ENCODE measurements around the gene POLR3H.

POLR3H gene

DNA sequence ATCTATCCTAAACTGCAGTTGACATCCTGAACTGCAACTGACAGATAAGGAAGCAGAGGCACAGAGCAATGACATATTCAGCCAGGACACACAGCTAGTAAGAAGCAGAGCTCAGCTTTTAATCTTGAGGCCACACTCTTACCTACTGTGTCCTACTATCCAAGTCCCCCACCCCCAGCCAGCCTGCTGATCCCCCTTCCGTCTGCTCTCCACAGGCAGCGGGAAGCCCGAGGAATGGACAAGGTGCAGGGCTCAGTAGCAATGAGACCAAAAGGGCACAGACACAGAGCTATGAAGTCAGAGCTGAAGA is 4.3 kb downstream of the POLR3H start:
- DNase-seq (ENCODE audit: extremely low read depth, insufficient read length), result no peak
- Histone ChIP-seq H3K36me3 (ENCODE audit: control insufficient read depth, insufficient read depth, low read length) (peaks cover 11% of the 10 kb centered on the region), H3K4me3 (replicated peaks; ENCODE audit: low read depth, low read length) (no peak overlapping the region), H3K27me3 (replicated peaks; ENCODE audit: control insufficient read depth, insufficient read depth, low read length) (no peaks in the 10 kb centered on the region)
- TF ChIP-seq, protein P1, sequence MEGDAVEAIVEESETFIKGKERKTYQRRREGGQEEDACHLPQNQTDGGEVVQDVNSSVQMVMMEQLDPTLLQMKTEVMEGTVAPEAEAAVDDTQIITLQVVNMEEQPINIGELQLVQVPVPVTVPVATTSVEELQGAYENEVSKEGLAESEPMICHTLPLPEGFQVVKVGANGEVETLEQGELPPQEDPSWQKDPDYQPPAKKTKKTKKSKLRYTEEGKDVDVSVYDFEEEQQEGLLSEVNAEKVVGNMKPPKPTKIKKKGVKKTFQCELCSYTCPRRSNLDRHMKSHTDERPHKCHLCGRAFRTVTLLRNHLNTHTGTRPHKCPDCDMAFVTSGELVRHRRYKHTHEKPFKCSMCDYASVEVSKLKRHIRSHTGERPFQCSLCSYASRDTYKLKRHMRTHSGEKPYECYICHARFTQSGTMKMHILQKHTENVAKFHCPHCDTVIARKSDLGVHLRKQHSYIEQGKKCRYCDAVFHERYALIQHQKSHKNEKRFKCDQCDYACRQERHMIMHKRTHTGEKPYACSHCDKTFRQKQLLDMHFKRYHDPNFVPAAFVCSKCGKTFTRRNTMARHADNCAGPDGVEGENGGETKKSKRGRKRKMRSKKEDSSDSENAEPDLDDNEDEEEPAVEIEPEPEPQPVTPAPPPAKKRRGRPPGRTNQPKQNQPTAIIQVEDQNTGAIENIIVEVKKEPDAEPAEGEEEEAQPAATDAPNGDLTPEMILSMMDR (IDR thresholded peaks at IDR 0.05; ENCODE audit: insufficient read depth, low read length, poor library complexity, severe bottlenecking), result no peak

DNA sequence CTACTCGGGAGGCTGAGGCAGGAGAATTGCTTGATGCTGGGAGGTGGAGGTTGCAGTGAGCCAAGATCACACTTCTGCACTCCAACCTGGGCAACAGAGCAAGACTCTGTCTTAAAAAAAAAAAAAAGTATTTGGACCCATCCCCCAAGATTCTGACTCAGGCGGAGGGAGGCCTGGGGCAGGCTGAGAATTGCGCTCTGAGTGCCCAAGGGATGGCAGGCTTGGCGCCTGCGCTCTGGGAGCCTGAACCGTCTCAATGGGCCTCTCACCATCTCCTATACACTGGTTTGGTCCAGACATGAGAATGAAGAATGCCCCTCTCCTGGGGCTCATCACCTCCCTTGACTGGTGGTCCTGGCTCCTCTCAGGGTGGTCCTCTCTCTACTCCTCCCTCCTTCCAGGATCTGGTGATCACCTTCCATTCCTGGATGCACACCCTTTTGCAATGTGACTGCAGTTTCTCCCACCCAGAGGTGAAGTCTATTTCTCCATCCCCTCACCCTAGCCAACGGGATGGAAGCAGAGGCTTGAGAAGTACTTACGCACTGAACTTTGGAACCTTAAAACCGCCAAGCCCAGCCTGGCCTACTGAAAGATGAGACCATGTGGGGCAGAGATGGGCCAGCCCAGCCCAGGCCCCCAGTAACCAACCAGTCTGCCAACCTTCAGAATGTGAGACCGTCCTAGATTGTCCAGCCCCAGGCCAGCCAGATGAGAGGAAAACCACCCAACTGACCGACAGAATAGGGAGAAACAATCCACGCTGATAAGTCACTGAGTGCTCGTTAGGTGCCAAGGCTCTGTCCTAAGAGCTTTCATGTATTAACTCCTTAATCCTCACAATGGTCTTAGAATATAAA is 4.9 kb downstream of the POLR3H start:
- peaks cover 12% of the 10 kb centered on the region for H3K36me3 ChIP-seq (ENCODE audit: control insufficient read depth, insufficient read depth, low read length)
- H3K27me3 ChIP-seq (replicated peaks; ENCODE audit: control insufficient read depth, insufficient read depth, low read length), result no peaks in the 10 kb centered on the region
- H3K4me3 ChIP-seq (replicated peaks; ENCODE audit: low read depth, low read length), result no peak overlapping the region
- TF ChIP-seq, protein P1 (IDR thresholded peaks at IDR 0.05; ENCODE audit: insufficient read depth, low read length, poor library complexity, severe bottlenecking), result no peak
- DNase-seq (ENCODE audit: extremely low read depth, insufficient read length), result no peak

DNA sequence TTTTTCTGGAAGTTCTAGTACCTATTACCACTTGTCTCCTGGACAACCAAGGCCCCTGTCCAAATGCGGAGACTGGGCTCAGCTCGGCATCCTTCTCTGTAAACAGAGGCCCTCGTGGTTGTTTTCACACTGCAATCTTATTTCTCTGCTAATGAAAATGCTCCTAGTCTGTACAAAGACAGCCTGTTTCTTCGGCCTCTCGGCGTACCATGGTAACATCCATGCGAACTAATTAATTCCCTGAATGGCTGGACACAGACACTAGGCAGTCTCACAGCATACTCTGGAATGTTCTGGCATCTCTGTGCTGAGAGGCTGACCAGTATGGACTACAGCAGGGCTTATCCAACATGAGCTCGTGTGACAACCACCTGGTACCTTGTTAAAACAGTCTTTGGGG is 5.7 kb downstream of the POLR3H start:
- DNase-seq (ENCODE audit: extremely low read depth, insufficient read length), result no peak
- TF ChIP-seq, protein P1 (IDR thresholded peaks at IDR 0.05; ENCODE audit: insufficient read depth, low read length, poor library complexity, severe bottlenecking), result no peak
- no peak overlapping the region for H3K4me3 ChIP-seq (replicated peaks; ENCODE audit: low read depth, low read length)
- H3K27me3 ChIP-seq (replicated peaks; ENCODE audit: control insufficient read depth, insufficient read depth, low read length), result no peaks in the 10 kb centered on the region
- H3K36me3 ChIP-seq (ENCODE audit: control insufficient read depth, insufficient read depth, low read length), result peaks cover 16% of the 10 kb centered on the region

DNA sequence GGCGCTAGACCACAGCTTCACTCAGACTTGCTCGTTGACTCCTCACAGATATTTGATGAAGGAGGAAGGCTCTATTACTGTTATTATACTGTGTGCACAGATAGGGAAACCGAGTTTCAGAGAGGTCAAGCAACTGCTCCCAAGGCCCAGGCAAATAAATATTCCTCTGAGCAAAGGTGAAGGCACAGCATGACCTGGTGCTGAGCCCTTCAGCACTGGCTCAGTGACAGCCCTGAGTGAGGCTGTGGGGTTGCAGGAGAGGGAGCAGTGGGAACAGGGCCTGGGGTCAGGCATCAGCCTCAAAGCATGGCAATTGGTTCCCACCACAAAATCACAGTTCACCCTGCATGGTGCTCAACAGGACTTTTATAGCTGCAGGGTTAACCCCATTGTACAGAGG is 7.1 kb downstream of the POLR3H start:
- TF ChIP-seq, protein P1 (IDR thresholded peaks at IDR 0.05; ENCODE audit: insufficient read depth, low read length, poor library complexity, severe bottlenecking), result no peak
- H3K36me3 ChIP-seq (ENCODE audit: control insufficient read depth, insufficient read depth, low read length), result peaks cover 24% of the 10 kb centered on the region
- DNase-seq (ENCODE audit: extremely low read depth, insufficient read length), result no peak
- no peak overlapping the region for H3K4me3 ChIP-seq (replicated peaks; ENCODE audit: low read depth, low read length)
- no peaks in the 10 kb centered on the region for H3K27me3 ChIP-seq (replicated peaks; ENCODE audit: control insufficient read depth, insufficient read depth, low read length)

DNA sequence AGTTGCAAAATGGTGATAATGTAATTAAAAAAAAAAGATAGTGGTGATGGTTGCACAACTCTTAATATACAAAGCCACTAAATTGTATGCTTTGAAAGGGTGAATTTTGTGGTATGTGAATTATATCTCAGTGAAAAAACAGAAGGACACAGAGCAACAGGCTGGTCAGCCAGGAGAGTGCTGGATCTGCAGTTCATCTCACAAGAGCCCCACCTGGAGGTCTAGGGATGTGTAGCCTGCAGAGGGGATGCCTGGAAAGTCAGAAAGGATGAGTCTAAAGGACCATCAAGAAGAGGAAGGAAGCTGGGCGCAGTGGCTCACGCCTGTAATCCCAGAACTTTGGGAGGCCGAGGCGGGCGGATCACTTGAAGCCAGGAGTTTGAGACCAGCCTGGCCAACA is 9.0 kb downstream of the POLR3H start:
- H3K4me3 ChIP-seq (replicated peaks; ENCODE audit: low read depth, low read length), result no peak overlapping the region
- no peaks in the 10 kb centered on the region for H3K27me3 ChIP-seq (replicated peaks; ENCODE audit: control insufficient read depth, insufficient read depth, low read length)
- TF ChIP-seq, protein P1 (IDR thresholded peaks at IDR 0.05; ENCODE audit: insufficient read depth, low read length, poor library complexity, severe bottlenecking), result no peak
- peaks cover 36% of the 10 kb centered on the region for H3K36me3 ChIP-seq (ENCODE audit: control insufficient read depth, insufficient read depth, low read length)
- DNase-seq (ENCODE audit: extremely low read depth, insufficient read length), result no peak
